RWPE2 (cell line): ENCODE data around the gene MPHOSPH8.

Experiments
- ATAC-seq: fragments of 200-7000 bp; cut with Tn5 transposase; 3 replicates; pipeline ENCODE4 v1.9.1; 2021; ENCODE audit warnings: low read depth
- DNase-seq: peaks from one replicate; pipeline ENCODE4 v3.0.0-alpha.2; 2020; ENCODE audit warnings: low spot score
- H3K27ac ChIP-seq: fragments of 450-650 bp; 2 replicates; pipeline ENCODE4 v1.5.1; 2017; ENCODE audit warnings: mild to moderate bottlenecking; ENCODE audit not compliant: poor library complexity, severe bottlenecking
- H3K27me3 ChIP-seq: fragments of 250-450 bp; sonication (Bioruptor Pico); 2 replicates; pipeline ENCODE4 v1.5.1; 2021; ENCODE audit warnings: mild to moderate bottlenecking, moderate library complexity; ENCODE audit not compliant: insufficient read depth, poor library complexity, severe bottlenecking
- H3K36me3 ChIP-seq: fragments of 250-450 bp; sonication (Bioruptor Pico); 2 replicates; pipeline ENCODE4 v1.5.1; 2020; ENCODE audit warnings: low read depth, mild to moderate bottlenecking, moderate library complexity
- H3K4me1 ChIP-seq: fragments of 250-450 bp; sonication (Bioruptor Pico); 2 replicates; pipeline ENCODE4 v1.5.1; 2021; ENCODE audit warnings: mild to moderate bottlenecking, moderate library complexity; ENCODE audit not compliant: insufficient read depth, poor library complexity, severe bottlenecking
- H3K4me3 ChIP-seq: fragments of 250-450 bp; sonication (Bioruptor Pico); 2 replicates; pipeline ENCODE4 v1.5.1; 2021; ENCODE audit warnings: mild to moderate bottlenecking, moderate library complexity; ENCODE audit not compliant: severe bottlenecking
- H3K9me3 ChIP-seq: fragments of 250-450 bp; sonication (Bioruptor Pico); 2 replicates; pipeline ENCODE4 v1.5.1; 2021; ENCODE audit warnings: mild to moderate bottlenecking, moderate library complexity; ENCODE audit not compliant: severe bottlenecking
- CTCF ChIP-seq: fragments of 450-650 bp; IDR thresholded peaks from one replicate; pipeline ENCODE4 v1.5.1; 2017; ENCODE audit warnings: mild to moderate bottlenecking, moderate library complexity; ENCODE audit not compliant: poor library complexity, severe bottlenecking

The MPHOSPH8 gene

GRCh38 chr13:19668778-19669177 is 35.3 kb downstream of the MPHOSPH8 start:
- Histone ChIP-seq H3K4me1 (no peaks in the 10 kb centered on the region), H3K27ac (no peak overlapping the region), H3K27me3 (no peaks in the 10 kb centered on the region), H3K9me3 (no peaks in the 10 kb centered on the region), H3K36me3 (peaks cover 75% of the 10 kb centered on the region), H3K4me3 (no peak overlapping the region)
- ATAC-seq (no peak), DNase-seq (no peak)
- TF ChIP-seq CTCF, result no peak

DNA sequence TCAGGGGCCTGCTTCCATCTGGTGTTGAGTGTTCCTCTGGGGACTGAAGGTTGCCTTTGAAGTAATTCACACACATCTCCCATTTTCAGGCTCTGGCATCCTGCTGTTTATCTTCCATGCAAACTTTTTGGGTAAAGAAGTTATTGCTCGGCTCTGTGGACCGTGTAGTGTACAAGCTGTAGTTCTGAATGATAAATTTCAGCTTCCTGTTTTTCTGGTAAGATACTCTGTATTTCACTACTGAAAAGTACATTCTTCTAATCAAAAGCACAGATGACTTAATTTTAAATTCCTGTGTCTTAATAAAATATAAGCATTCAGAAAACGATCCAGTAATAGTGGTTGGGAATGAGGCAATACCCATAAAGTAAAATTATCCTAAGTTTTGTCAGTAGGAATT is 36.7 kb downstream of the MPHOSPH8 start:
- Histone ChIP-seq H3K4me1 (no peaks in the 10 kb centered on the region), H3K36me3 (peaks cover 81% of the 10 kb centered on the region), H3K27ac (no peak overlapping the region), H3K4me3 (no peak overlapping the region), H3K9me3 (no peaks in the 10 kb centered on the region), H3K27me3 (no peaks in the 10 kb centered on the region)
- DNase-seq, result no peak
- no peak for ATAC-seq
- no peak for TF ChIP-seq CTCF

DNA sequence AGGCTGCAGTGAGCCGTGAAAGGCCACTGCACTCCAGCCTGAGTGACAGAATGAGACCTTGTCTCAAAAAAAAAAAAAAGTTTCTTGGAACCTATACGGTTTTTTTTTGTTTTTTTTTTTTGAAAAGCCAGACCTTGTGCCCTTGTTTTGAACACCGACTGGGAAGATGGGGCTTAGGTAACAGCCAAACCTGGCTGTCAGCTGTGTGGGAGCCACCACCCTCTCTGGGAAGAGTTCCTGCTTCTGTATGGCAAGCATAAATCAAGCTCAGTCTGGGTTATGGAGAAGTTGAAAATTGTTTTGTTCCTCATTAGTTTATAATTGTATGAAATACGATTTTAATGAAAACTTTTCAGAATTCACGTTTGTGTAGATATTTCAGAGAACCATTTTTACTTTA is 39.5 kb downstream of the MPHOSPH8 start:
- no peak for TF ChIP-seq CTCF
- H3K4me3 ChIP-seq, result no peak overlapping the region
- H3K4me1 ChIP-seq, result peaks cover 8% of the 10 kb centered on the region
- H3K27me3 ChIP-seq, result no peaks in the 10 kb centered on the region
- no peak for DNase-seq
- no peak overlapping the region for H3K27ac ChIP-seq
- peaks cover 79% of the 10 kb centered on the region for H3K36me3 ChIP-seq
- no peaks in the 10 kb centered on the region for H3K9me3 ChIP-seq
- ATAC-seq, result no peak

DNA sequence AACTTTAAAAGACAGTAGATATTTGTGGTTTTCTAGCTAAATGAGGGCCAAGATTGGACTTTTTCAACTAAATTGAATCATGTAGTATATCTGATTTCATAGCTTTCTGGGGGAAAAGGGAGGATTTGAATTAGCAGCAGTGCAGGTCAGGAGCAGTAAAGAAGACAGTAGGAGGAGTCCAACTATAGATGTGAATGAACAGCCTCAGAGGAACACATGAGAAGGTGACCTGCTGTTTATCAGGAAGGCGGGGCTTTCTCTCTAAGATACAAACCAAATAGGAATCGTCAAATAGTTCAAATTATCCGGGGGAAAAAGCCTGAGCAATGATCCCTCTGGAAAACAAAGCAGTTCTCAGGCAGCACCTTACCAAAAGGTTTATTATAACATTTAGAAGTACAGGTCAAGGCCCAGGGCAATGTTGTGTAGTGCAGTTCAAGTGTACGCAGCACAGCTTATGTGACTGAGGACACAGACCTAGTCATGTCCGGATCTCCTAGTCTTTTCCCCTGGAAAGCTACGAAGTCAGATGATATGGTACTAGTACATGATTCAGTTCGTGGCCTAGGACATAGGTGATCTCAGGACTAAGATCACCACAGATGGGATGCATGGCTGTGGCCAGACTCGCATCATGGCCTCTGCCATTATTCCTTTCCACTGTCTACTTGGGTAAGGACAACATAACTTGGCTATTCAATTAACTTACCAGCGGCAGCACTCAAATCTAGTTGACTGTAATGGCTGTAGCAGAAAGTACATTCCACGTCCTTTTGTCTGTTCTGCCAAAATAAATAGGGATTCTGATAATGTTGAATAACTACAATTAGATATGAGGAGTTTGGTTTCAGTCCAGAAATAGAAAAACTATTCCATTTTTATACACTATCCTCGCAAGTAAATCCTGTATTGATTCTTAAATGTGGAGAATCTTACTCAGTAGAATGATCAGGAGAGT is 40.3 kb downstream of the MPHOSPH8 start:
- no peaks in the 10 kb centered on the region for H3K9me3 ChIP-seq
- H3K27ac ChIP-seq, result no peak overlapping the region
- DNase-seq (no peak), ATAC-seq (no peak)
- peaks cover 72% of the 10 kb centered on the region for H3K36me3 ChIP-seq
- no peak for TF ChIP-seq CTCF
- H3K4me3 ChIP-seq, result no peak overlapping the region
- no peaks in the 10 kb centered on the region for H3K27me3 ChIP-seq
- peaks cover 11% of the 10 kb centered on the region for H3K4me1 ChIP-seq

DNA sequence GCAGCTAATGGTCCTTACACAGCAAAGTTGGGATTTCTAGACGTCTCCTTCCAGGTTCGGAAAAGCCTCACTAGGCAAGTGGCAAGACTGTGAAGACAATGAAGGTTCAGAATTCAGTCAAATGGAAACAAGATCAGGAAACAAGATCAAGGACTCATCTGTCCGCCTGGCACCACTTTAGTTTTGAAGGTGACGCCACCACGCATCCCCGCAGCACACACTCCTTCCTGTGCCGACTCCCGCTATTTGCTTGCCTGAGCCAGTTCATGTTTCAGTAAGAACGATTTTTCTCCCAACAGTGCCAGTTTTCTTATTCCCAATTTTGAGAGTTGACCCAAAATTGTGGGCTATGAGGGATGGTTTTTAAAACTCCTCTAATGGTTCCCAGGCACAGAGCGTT is 41.4 kb downstream of the MPHOSPH8 start:
- no peak for DNase-seq
- no peak overlapping the region for H3K27ac ChIP-seq
- H3K9me3 ChIP-seq, result no peaks in the 10 kb centered on the region
- peaks cover 11% of the 10 kb centered on the region for H3K4me1 ChIP-seq
- no peak for TF ChIP-seq CTCF
- H3K27me3 ChIP-seq, result no peaks in the 10 kb centered on the region
- peaks cover 62% of the 10 kb centered on the region for H3K36me3 ChIP-seq
- no peak overlapping the region for H3K4me3 ChIP-seq
- ATAC-seq, result no peak
